Parathyroid adenoma (tissue), 2 donors: ENCODE data around the gene ARHGAP18.

Source experiments
- H2AFZ ChIP-seq: fragments of 300-600 bp; sonication (generic); one replicate; pipeline ENCODE4 v1.7.0; 2017; ENCODE audit warnings: antibody characterized with exemption, mild to moderate bottlenecking
- H3K27ac ChIP-seq: fragments of 300-600 bp; sonication (generic); one replicate; pipeline ENCODE4 v1.7.0; 2017
- H3K27me3 ChIP-seq: fragments of 300-600 bp; sonication (generic); one replicate; pipeline ENCODE4 v1.7.0; 2017; ENCODE audit warnings: low read length; ENCODE audit not compliant: control insufficient read depth, insufficient read depth
- H3K36me3 ChIP-seq: fragments of 300-600 bp; sonication (generic); one replicate; pipeline ENCODE4 v1.7.0; 2017; ENCODE audit warnings: low read length; ENCODE audit not compliant: control insufficient read depth, insufficient read depth
- H3K4me1 ChIP-seq: fragments of 300-600 bp; sonication (generic); one replicate; pipeline ENCODE4 v1.7.0; 2017; ENCODE audit warnings: control low read depth
- H3K4me2 ChIP-seq: fragments of 300-600 bp; sonication (generic); one replicate; pipeline ENCODE4 v1.7.0; 2017; ENCODE audit warnings: low read length
- H3K4me3 ChIP-seq: fragments of 300-600 bp; sonication (generic); one replicate; pipeline ENCODE4 v1.7.0; 2017; ENCODE audit warnings: low read depth, low read length
- H3K79me2 ChIP-seq: fragments of 300-600 bp; sonication (generic); one replicate; pipeline ENCODE4 v1.7.0; 2017; ENCODE audit warnings: control low read depth
- H3K9ac ChIP-seq: fragments of 300-600 bp; sonication (generic); one replicate; pipeline ENCODE4 v1.7.0; 2017; ENCODE audit warnings: mild to moderate bottlenecking
- H3K9me3 ChIP-seq: fragments of 300-600 bp; sonication (generic); one replicate; pipeline ENCODE4 v1.7.0; 2017; ENCODE audit warnings: low read length; ENCODE audit not compliant: control insufficient read depth
- TF ChIP-seq, protein P1 (sequence below): fragments of 300-600 bp; sonication (generic); IDR thresholded peaks from one replicate; pipeline ENCODE4 v1.7.0; 2017; ENCODE audit warnings: antibody characterized with exemption, mild to moderate bottlenecking
- donor health status: primary hyperparathyroidism.

The ARHGAP18 gene

DNA sequence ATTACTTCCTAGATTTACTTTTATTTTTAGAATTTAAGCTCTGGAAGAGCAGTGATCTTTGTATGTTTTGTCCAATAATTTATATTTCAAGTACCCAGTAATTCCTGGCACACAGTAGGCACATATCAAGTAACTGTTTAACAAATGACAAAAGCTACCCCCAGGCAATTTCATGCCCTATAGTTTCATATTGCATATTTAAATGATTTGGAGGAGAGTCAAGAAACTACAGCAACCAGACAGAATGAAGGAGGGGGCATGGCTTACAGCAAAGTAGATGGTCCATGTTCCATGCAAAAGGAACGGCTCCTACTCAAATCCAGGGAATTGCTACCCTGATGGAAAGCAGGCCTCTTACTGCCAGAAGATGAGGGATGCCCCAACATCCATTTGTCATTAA, 113.5 kb downstream of the ARHGAP18 start:
- H3K9me3 ChIP-seq = no peaks in the 10 kb centered on the region
- TF ChIP-seq, protein P1, sequence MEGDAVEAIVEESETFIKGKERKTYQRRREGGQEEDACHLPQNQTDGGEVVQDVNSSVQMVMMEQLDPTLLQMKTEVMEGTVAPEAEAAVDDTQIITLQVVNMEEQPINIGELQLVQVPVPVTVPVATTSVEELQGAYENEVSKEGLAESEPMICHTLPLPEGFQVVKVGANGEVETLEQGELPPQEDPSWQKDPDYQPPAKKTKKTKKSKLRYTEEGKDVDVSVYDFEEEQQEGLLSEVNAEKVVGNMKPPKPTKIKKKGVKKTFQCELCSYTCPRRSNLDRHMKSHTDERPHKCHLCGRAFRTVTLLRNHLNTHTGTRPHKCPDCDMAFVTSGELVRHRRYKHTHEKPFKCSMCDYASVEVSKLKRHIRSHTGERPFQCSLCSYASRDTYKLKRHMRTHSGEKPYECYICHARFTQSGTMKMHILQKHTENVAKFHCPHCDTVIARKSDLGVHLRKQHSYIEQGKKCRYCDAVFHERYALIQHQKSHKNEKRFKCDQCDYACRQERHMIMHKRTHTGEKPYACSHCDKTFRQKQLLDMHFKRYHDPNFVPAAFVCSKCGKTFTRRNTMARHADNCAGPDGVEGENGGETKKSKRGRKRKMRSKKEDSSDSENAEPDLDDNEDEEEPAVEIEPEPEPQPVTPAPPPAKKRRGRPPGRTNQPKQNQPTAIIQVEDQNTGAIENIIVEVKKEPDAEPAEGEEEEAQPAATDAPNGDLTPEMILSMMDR = no peak
- H2AFZ ChIP-seq = no peak overlapping the region
- no peak overlapping the region for H3K4me3 ChIP-seq
- no peak overlapping the region for H3K4me2 ChIP-seq
- H3K36me3 ChIP-seq = no peaks in the 10 kb centered on the region
- H3K9ac ChIP-seq = no peak overlapping the region
- no peaks in the 10 kb centered on the region for H3K27me3 ChIP-seq
- H3K27ac ChIP-seq = no peak overlapping the region
- no peaks in the 10 kb centered on the region for H3K4me1 ChIP-seq
- H3K79me2 ChIP-seq = peaks cover 10% of the 10 kb centered on the region

DNA sequence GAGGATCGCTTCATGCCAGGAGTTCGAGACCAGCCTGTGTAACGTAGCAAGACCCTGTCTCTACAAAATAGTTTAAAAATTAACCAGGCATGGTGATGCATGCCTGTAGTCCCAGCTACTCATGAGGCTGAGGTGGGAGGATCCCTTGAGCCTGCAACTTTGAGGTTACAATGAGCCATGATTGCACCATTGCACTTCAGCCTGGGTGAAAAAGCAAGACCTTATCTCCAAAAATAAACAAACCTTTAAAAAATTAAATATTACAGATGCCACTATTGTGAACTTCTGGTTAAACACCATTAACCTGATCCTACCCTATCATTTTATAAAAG, 116.8 kb downstream of the ARHGAP18 start:
- no peaks in the 10 kb centered on the region for H3K4me1 ChIP-seq
- H3K27me3 ChIP-seq = no peaks in the 10 kb centered on the region
- H3K4me2 ChIP-seq = no peak overlapping the region
- no peak overlapping the region for H3K27ac ChIP-seq
- H3K9me3 ChIP-seq = no peaks in the 10 kb centered on the region
- no peak overlapping the region for H3K9ac ChIP-seq
- no peaks in the 10 kb centered on the region for H3K36me3 ChIP-seq
- peaks cover 10% of the 10 kb centered on the region for H3K79me2 ChIP-seq
- H2AFZ ChIP-seq = no peak overlapping the region
- H3K4me3 ChIP-seq = no peak overlapping the region
- TF ChIP-seq, protein P1 = no peak

GRCh38 chr6:129592516-129593232, 117.3 kb downstream of the ARHGAP18 start:
- Histone ChIP-seq H3K9ac (no peak overlapping the region), H3K79me2 (peaks cover 10% of the 10 kb centered on the region), H2AFZ (no peak overlapping the region), H3K9me3 (no peaks in the 10 kb centered on the region), H3K36me3 (no peaks in the 10 kb centered on the region), H3K27ac (no peak overlapping the region), H3K4me2 (no peak overlapping the region), H3K4me1 (no peaks in the 10 kb centered on the region), H3K27me3 (no peaks in the 10 kb centered on the region), H3K4me3 (no peak overlapping the region)
- TF ChIP-seq, protein P1 = no peak

DNA sequence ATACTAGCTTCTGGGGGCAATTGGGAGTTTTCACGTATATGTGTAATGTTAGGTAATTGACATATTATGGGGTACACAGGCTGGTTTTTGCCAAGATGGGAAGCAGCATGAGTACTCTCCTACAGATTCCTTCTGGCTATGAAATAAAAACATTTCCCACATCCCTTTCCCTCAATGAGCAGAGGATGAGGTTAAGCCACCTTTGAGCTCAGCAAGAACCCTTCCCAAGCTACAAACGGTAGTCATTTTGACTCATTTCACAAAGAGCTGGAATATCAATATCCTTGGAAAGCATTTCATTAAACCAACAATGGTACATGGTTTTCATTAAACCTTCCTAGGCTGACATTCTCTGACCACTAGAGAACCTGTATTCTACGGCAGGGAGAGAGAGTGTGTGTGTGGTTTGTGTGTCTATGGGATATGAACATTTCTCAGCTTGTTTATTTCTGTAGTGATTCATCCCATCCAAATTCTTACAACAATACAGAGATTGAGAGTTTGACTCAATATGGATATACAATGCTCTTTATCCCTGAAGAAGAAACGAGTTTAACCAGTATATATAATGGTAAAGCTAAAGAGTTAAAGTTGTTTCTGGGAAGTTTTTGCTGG, 119.5 kb downstream of the ARHGAP18 start:
- TF ChIP-seq, protein P1 = no peak
- Histone ChIP-seq H3K9me3 (no peaks in the 10 kb centered on the region), H3K4me3 (no peak overlapping the region), H3K27ac (no peak overlapping the region), H3K9ac (no peak overlapping the region), H3K4me1 (no peaks in the 10 kb centered on the region), H3K36me3 (no peaks in the 10 kb centered on the region), H3K27me3 (no peaks in the 10 kb centered on the region), H2AFZ (no peak overlapping the region), H3K4me2 (no peak overlapping the region), H3K79me2 (no peaks in the 10 kb centered on the region)

GRCh38 chr6:129586815-129587214, 123.2 kb downstream of the ARHGAP18 start:
- Histone ChIP-seq H3K27me3 (no peaks in the 10 kb centered on the region), H3K4me2 (no peak overlapping the region), H3K9me3 (no peaks in the 10 kb centered on the region), H3K36me3 (no peaks in the 10 kb centered on the region), H3K79me2 (no peaks in the 10 kb centered on the region), H2AFZ (no peak overlapping the region), H3K9ac (no peak overlapping the region), H3K4me3 (no peak overlapping the region), H3K27ac (no peak overlapping the region), H3K4me1 (no peaks in the 10 kb centered on the region)
- TF ChIP-seq, protein P1 = no peak
